GM19372 (cell line): ENCODE data around the gene CEP72.
A peak's percentile ranks its signal among the peaks of the same experiment; 100 is the strongest.
"Not testable (repeated sequence)": the region's sequence is repeated elsewhere in the genome, so short reads cannot be mapped to it uniquely, and the experiment has no call there.

Experiments used
- ATAC-seq: cut with Tn5 transposase; IDR thresholded peaks from one replicate; pipeline ENCODE4 v1.9.1; 2021; ENCODE audit warnings: mild to moderate bottlenecking, low read depth, moderate library complexity; ENCODE audit not compliant: unreplicated experiment

CEP72 gene

GRCh38 chr5:693271-694041 lies 81.3 kb downstream of the CEP72 start, which contains the start of gene TPPP:
TPPP (minus strand) TSS chr5:693352; CDS start chr5:678060, 15,292 bp downstream.
- peak; percentile 72 for ATAC-seq

DNA sequence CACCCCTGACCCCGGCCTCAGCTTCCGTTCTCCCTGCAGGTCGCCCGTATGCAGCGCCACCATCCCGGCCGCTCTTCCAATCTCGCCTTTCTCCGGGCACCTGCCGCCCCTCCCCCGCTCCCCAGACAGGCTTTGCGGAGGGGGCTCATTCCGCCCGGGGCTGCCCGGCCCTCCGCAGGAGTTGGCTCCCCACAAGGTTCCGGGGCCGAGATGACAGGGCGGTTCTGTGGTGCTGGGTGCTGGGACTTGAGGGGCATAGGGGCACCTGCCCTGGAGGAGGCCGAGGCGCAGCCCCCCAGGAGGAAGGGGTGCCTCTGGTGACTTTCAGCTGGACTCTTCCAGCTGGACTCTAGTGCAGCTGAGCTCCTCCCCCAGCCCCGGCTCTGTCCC lies 81.9 kb downstream of the CEP72 start:
- not testable (repeated sequence) for ATAC-seq

DNA sequence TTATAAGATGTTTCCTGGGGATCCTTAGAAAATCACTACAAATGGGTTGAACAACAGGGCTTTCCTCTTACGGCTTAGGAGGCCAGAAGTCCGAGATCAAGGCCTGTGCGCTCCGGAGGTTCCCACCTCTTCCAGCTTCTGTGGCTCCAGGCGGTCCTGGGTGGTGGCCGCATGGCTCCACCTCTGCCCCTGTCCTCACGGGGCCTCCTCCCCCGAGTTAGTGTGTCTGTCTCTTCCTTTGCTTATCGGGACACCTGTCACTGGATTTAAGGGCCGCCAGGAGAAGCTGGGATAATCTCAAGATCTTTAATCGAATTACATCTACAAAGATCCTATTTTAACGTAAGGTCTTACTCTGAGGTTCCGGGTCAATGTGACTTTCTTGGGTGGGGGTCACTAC lies 83.3 kb downstream of the CEP72 start:
- ATAC-seq, result not testable (repeated sequence)

GRCh38 chr5:696191-696590 lies 84.1 kb downstream of the CEP72 start:
- not testable (repeated sequence) for ATAC-seq

GRCh38 chr5:696753-697702 lies 84.9 kb downstream of the CEP72 start:
- not testable (repeated sequence) for ATAC-seq
